Glutamatergic neuron (in vitro differentiated cells): Measurements from ENCODE around the gene CLOCK. TPM values are rescaled to one million over a fixed set of nuclear protein-coding genes. Genes with fewer than 3 reads are reported as not detected.
A peak's percentile ranks its signal among the peaks of the same experiment; 100 is the strongest.

Experiments used
- DNase-seq: peaks from one replicate; pipeline ENCODE4 v3.0.0; 2022
- H3K27ac Mint-ChIP-seq: one replicate; pipeline ENCODE4 v1.8.0; 2020; ENCODE audit warnings: mild to moderate bottlenecking, mixed read lengths, inconsistent platforms; ENCODE audit not compliant: unreplicated experiment
- H3K27me3 Mint-ChIP-seq: one replicate; pipeline ENCODE4 v1.8.0; 2020; ENCODE audit warnings: mild to moderate bottlenecking, moderate library complexity, mixed read lengths, inconsistent platforms; ENCODE audit not compliant: unreplicated experiment
- H3K36me3 Mint-ChIP-seq: one replicate; pipeline ENCODE4 v1.8.0; 2020; ENCODE audit warnings: mild to moderate bottlenecking, mixed read lengths, inconsistent platforms; ENCODE audit not compliant: unreplicated experiment
- H3K4me1 Mint-ChIP-seq: one replicate; pipeline ENCODE4 v1.8.0; 2020; ENCODE audit warnings: mild to moderate bottlenecking, low read depth, mixed read lengths, inconsistent platforms; ENCODE audit not compliant: unreplicated experiment
- H3K4me3 Mint-ChIP-seq: one replicate; pipeline ENCODE4 v1.8.0; 2020; ENCODE audit warnings: mild to moderate bottlenecking, mixed read lengths, inconsistent platforms; ENCODE audit not compliant: unreplicated experiment
- H3K9me3 Mint-ChIP-seq: one replicate; pipeline ENCODE4 v1.8.0; 2020; ENCODE audit warnings: mild to moderate bottlenecking, moderate library complexity, mixed read lengths, inconsistent platforms; ENCODE audit not compliant: unreplicated experiment
- total RNA-seq: library from RNA; stranded (reverse); fragmentation: NEBNext Ultra II Directional; extraction: Animal tissue kit (Norgen Biotek cat#: 25700); gene quantifications from one replicate; pipeline ENCODE4 v1.2.1, GENCODE V29; 2021; ENCODE audit not compliant: unreplicated experiment
- TF ChIP-seq, protein P1 (sequence below): fragments of 200-600 bp; sonication (generic); IDR thresholded peaks from one replicate; pipeline ENCODE4 v1.5.0; 2021; ENCODE audit not compliant: partially characterized antibody, unreplicated experiment

Gene CLOCK
- total RNA-seq, 1 donor from 2014 or later: 7.6 TPM

- Mint-ChIP-seq H3K27ac (peak within 1 kb of the TSS; percentile 93), H3K36me3 (no peaks in the 10 kb centered on the region), H3K4me3 (peak within 1 kb of the TSS; percentile 98), H3K9me3 (peaks cover 13% of the 10 kb centered on the region), H3K27me3 (peaks cover 13% of the 10 kb centered on the region), H3K4me1 (peaks cover 20% of the 10 kb centered on the region)
- peak; percentile 94 for DNase-seq
- TF ChIP-seq, protein P1, sequence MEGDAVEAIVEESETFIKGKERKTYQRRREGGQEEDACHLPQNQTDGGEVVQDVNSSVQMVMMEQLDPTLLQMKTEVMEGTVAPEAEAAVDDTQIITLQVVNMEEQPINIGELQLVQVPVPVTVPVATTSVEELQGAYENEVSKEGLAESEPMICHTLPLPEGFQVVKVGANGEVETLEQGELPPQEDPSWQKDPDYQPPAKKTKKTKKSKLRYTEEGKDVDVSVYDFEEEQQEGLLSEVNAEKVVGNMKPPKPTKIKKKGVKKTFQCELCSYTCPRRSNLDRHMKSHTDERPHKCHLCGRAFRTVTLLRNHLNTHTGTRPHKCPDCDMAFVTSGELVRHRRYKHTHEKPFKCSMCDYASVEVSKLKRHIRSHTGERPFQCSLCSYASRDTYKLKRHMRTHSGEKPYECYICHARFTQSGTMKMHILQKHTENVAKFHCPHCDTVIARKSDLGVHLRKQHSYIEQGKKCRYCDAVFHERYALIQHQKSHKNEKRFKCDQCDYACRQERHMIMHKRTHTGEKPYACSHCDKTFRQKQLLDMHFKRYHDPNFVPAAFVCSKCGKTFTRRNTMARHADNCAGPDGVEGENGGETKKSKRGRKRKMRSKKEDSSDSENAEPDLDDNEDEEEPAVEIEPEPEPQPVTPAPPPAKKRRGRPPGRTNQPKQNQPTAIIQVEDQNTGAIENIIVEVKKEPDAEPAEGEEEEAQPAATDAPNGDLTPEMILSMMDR: peak; percentile 12
Measured at GRCh38 chr4:55395529-55396307, 151.0 kb downstream of the CLOCK start, which contains the start of gene TMEM165. Gene TMEM165, plus strand, starts transcription at chr4:55395957. Its CDS starts 233 bp downstream, at chr4:55396190.

DNA sequence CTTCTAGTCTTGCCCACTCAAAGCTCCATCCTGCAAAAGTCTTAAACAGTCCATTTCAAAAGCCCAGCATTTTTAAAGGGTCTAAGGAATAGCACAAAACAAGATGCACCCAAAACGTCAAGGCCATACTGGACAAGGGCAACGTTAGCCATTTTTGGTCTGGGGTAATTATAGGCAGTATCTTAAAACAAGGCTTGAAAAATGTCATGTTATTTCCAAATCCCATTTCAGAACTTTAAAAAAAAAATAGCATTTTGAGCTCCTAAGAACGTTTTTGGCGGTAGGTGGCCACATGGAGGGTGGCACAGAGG lies 151.5 kb downstream of the CLOCK start:
- Mint-ChIP-seq H3K27me3 (peaks cover 13% of the 10 kb centered on the region), H3K9me3 (peaks cover 13% of the 10 kb centered on the region), H3K4me3 (peak overlapping the region; percentile 98), H3K36me3 (no peaks in the 10 kb centered on the region), H3K4me1 (peaks cover 20% of the 10 kb centered on the region), H3K27ac (peak overlapping the region; percentile 91)
- TF ChIP-seq, protein P1: no peak
- DNase-seq: no peak

DNA sequence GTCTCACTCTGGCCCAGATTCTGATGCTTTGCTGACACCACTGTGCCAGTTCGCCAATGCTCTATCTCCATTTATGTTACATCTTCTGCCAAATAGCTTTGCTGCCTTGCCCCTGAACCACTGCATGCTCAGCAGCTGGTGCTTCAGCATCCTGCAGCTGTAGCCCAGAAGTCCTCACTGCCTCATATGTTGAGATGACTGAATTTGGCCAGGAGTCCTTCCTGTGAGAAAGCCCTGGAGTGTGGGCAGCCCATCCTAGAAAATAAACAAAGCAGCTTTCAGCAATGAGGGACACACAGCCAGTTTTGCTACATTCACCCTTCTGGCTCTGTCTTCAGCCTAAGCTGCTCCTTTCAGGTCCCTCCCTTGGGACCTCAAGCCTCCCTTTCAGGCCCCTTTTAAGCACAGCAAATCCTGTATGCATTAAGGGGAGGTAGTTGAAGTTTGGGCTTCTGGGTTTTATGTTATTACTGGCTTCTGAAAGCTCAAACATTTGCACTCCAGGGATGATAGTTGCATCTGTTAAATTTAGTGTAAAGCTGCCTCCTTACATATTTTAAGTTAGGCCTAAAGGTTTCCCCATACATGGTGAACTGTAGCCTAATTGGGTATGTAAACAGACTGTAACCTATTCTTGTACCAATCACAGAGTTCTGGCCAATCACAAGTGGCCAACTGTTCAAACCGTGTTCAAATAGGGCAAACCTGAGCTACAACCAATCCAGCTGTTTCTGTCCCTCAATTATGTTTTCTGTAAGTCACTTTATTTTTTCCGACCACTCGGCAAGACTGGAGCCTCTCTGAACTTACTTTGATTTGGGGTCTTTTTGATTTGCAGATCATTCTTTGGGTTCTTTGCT lies 153.0 kb downstream of the CLOCK start:
- H3K4me1 Mint-ChIP-seq: peaks cover 14% of the 10 kb centered on the region
- peaks cover 13% of the 10 kb centered on the region for H3K27me3 Mint-ChIP-seq
- TF ChIP-seq, protein P1: no peak
- peak overlapping the region; percentile 98 for H3K4me3 Mint-ChIP-seq
- no peaks in the 10 kb centered on the region for H3K36me3 Mint-ChIP-seq
- peak overlapping the region; percentile 79 for H3K27ac Mint-ChIP-seq
- peaks cover 13% of the 10 kb centered on the region for H3K9me3 Mint-ChIP-seq
- no peak for DNase-seq

DNA sequence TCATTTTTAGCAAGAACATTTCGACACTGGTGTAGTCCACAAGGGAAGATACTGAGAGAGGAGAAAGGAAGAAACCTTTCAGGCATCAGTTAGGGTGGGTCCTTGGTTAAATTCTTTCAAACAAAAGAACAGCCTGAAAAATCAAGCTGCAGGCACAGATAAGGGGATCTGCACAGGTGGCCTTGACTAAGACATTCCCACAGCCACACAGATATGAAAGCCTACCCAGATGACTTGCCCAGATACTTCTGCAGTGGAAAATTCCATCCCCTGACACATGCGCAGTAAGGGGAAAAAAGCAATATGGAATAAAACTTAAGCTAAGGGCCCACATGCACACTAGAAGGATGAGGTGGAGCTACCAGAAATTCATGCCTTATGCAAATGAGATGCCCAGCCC lies 159.9 kb downstream of the CLOCK start:
- Mint-ChIP-seq H3K9me3 (no peaks in the 10 kb centered on the region), H3K27me3 (no peaks in the 10 kb centered on the region), H3K4me1 (peaks cover 2% of the 10 kb centered on the region), H3K27ac (no peak overlapping the region), H3K36me3 (no peaks in the 10 kb centered on the region), H3K4me3 (no peak overlapping the region)
- no peak for DNase-seq
- TF ChIP-seq, protein P1: no peak
